Prostate gland (tissue), 2 donors: ENCODE measurements around the gene ZNF12.

Experiments used
- POLR2A ChIP-seq: fragments of 450-650 bp; IDR thresholded peaks from one replicate; pipeline ENCODE4 v1.6.1; 2016; ENCODE audit warnings: antibody characterized with exemption, mild to moderate bottlenecking
- POLR2AphosphoS5 ChIP-seq: sonication (generic); formaldehyde crosslinking; IDR thresholded peaks from one replicate; pipeline ENCODE4 v1.6.1; 2017; ENCODE audit warnings: antibody characterized with exemption
- TF ChIP-seq, protein P1 (sequence below), 4 experiments: fragments of 200-600 bp in 2 of 4; fragments of 450-650 bp in 2 of 4; sonication (generic) in 2 of 4; IDR thresholded peaks; 1 replicate in 3 of 4; 2 replicates in 1 of 4; pipeline ENCODE4 v1.5.1; 2016 to 2019; ENCODE audit warnings: antibody characterized with exemption in 4 of 4, mild to moderate bottlenecking in 2 of 4, moderate library complexity in 2 of 4

- TF ChIP-seq, protein P1, sequence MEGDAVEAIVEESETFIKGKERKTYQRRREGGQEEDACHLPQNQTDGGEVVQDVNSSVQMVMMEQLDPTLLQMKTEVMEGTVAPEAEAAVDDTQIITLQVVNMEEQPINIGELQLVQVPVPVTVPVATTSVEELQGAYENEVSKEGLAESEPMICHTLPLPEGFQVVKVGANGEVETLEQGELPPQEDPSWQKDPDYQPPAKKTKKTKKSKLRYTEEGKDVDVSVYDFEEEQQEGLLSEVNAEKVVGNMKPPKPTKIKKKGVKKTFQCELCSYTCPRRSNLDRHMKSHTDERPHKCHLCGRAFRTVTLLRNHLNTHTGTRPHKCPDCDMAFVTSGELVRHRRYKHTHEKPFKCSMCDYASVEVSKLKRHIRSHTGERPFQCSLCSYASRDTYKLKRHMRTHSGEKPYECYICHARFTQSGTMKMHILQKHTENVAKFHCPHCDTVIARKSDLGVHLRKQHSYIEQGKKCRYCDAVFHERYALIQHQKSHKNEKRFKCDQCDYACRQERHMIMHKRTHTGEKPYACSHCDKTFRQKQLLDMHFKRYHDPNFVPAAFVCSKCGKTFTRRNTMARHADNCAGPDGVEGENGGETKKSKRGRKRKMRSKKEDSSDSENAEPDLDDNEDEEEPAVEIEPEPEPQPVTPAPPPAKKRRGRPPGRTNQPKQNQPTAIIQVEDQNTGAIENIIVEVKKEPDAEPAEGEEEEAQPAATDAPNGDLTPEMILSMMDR (IDR thresholded peaks at IDR 0.05), result no peak
- TF ChIP-seq POLR2A, result no peak
- TF ChIP-seq POLR2AphosphoS5, result no peak
Observed at GRCh38 chr7:6705959-6706665, 635 bp downstream of the ZNF12 start.
